K562 (cell line): ENCODE data around the gene HAUS7. TPM values are rescaled to one million over a fixed set of nuclear protein-coding genes. Genes with fewer than 3 reads are reported as not detected.

ENCODE experiments used
- ATAC-seq: fragments of 200-7000 bp; cut with Tn5 transposase; 3 replicates; pipeline ENCODE4 v1.9.1; 2020; ENCODE audit warnings: moderate library complexity
- BruUV-seq: library from RNA; stranded (reverse); fragments of 400-500 nt; replicated peaks from 2 replicates; lab custom pipeline; 2021; lab: Mats Ljungman, UMichigan
- CTCF ChIA-PET: fragments of 300-600 bp; formaldehyde crosslinking; extraction: SDS; loops from one replicate; lab custom pipeline; 2021; ENCODE audit warnings: low intra/inter-chr PET ratio; lab: Yijun Ruan, JAX
- POLR2A ChIA-PET: fragments of 300-600, 350-650 bp; sonication (Branson Sonifier 250); formaldehyde crosslinking; extraction: SDS; loops from one replicate; lab custom pipeline; 2021; ENCODE audit warnings: antibody characterized with exemption, inconsistent platforms; lab: Yijun Ruan, JAX
- DNase-seq, 4 experiments: peaks; one replicate each; pipeline versions ENCODE4 v3.0.0 to v3.0.0-alpha.2; 2011 to 2018; ENCODE audit warnings: low spot score in 3 of 4, mixed read lengths in 3 of 4; ENCODE audit errors: extremely low read depth in 1 of 4
- FAIRE-seq: peaks from 2 replicates; lab custom pipeline; 2011; peaks lifted over from hg19 to GRCh38; lab: Jason Lieb, UNC
- H2AFZ ChIP-seq: 2 replicates; pipeline ENCODE4 v1.6.0; 2011; ENCODE audit warnings: low read depth, low read length, control low read depth, inconsistent platforms
- H3K27ac ChIP-seq: fragments of 200-600 bp; 3 replicates; pipeline ENCODE4 v1.8.0; 2011; ENCODE audit warnings: low read depth, mild to moderate bottlenecking, control low read depth, inconsistent platforms, low read length, moderate library complexity, mixed read lengths; ENCODE audit errors: extremely low read depth
- H3K27me3 ChIP-seq, 2 experiments: fragments of 300-600 bp in 1 of 2; 2 replicates in 1 of 2; 3 replicates in 1 of 2; pipeline versions ENCODE4 v1.6.0 to v1.8.0; 2011; ENCODE audit warnings: inconsistent platforms in 2 of 2, low read length in 2 of 2, mild to moderate bottlenecking in 1 of 2, mixed read lengths in 1 of 2, moderate library complexity in 1 of 2; ENCODE audit not compliant: control insufficient read depth in 2 of 2, insufficient read depth in 2 of 2
- H3K36me3 ChIP-seq: fragments of 300-600 bp; 3 replicates; pipeline ENCODE4 v1.8.0; 2011; ENCODE audit warnings: mild to moderate bottlenecking, low read length, inconsistent platforms; ENCODE audit not compliant: control insufficient read depth, insufficient read depth
- H3K4me1 ChIP-seq, 2 experiments: fragments of 200-600 bp in 1 of 2; replicated peaks in 1 of 2; 2 replicates in 1 of 2; 3 replicates in 1 of 2; pipeline versions ENCODE4 v1.5.1 to v1.8.0; 2011; ENCODE audit warnings: inconsistent platforms in 2 of 2, low read length in 2 of 2, mild to moderate bottlenecking in 1 of 2, mixed read lengths in 1 of 2, moderate library complexity in 1 of 2; ENCODE audit not compliant: control insufficient read depth in 2 of 2, insufficient read depth in 2 of 2
- H3K4me2 ChIP-seq: 2 replicates; pipeline ENCODE4 v1.6.1; 2011; ENCODE audit warnings: low read length, control low read depth, inconsistent platforms, mixed read lengths; ENCODE audit not compliant: insufficient read depth
- H3K4me3 ChIP-seq: fragments of 200-600 bp; sonication (generic), shearing (Covaris generic); 2 replicates; pipeline ENCODE4 v1.5.1; 2016; ENCODE audit warnings: control low read depth, inconsistent platforms
- H3K79me2 ChIP-seq: fragments of 200-600 bp; 3 replicates; pipeline ENCODE4 v1.8.0; 2011; ENCODE audit warnings: low read length, inconsistent platforms; ENCODE audit not compliant: control insufficient read depth, insufficient read depth
- H3K9ac ChIP-seq, 2 experiments: 2 replicates each; pipeline versions ENCODE4 v1.6.0 to v1.6.1; 2011; ENCODE audit warnings: low read depth in 2 of 2, low read length in 2 of 2, control low read depth in 1 of 2, inconsistent platforms in 1 of 2, mild to moderate bottlenecking in 1 of 2, mixed read lengths in 1 of 2; ENCODE audit not compliant: insufficient read depth in 1 of 2
- H3K9me1 ChIP-seq: one replicate; pipeline ENCODE4 v1.6.0; 2011; ENCODE audit warnings: inconsistent platforms, mild to moderate bottlenecking, low read length, moderate library complexity; ENCODE audit not compliant: control insufficient read depth, insufficient read depth
- H3K9me3 ChIP-seq: replicated peaks from 2 replicates; pipeline ENCODE4 v1.5.1; 2011; ENCODE audit warnings: low read depth, low read length, inconsistent platforms; ENCODE audit not compliant: control insufficient read depth, insufficient read depth
- H4K20me1 ChIP-seq: replicated peaks from 2 replicates; pipeline ENCODE4 v1.6.1; 2011; ENCODE audit warnings: low read length, inconsistent platforms, mixed read lengths; ENCODE audit not compliant: control insufficient read depth, insufficient read depth
- CEBPB ChIP-seq: fragments of 450-650 bp; IDR thresholded peaks from 2 replicates; pipeline ENCODE4 v1.6.1; 2016; ENCODE audit warnings: missing genetic modification characterization, missing compliant biosample characterization
- ETV6 ChIP-seq, 3 experiments: fragments of 150-350 bp in 1 of 3; sonication (generic) in 1 of 3; formaldehyde crosslinking in 1 of 3; IDR thresholded peaks; 2 replicates each; pipeline versions ENCODE4 v1.6.1 to v1.8.0; 2014 to 2022; ENCODE audit warnings: borderline replicate concordance in 2 of 3, low read depth in 2 of 3, antibody characterized with exemption in 1 of 3, low read length in 1 of 3, mild to moderate bottlenecking in 1 of 3, missing genetic modification reagents in 1 of 3
- IFI16 ChIP-seq: fragments of 250-450 bp; sonication (Bioruptor Pico); IDR thresholded peaks from 2 replicates; pipeline ENCODE4 v2.1.2; 2022; ENCODE audit warnings: mild to moderate bottlenecking, inconsistent platforms
- SNRNP70 ChIP-seq: fragments of 200-400 bp; formaldehyde crosslinking; optimal IDR thresholded peaks from 2 replicates; pipeline ENCODE3; 2017; ENCODE audit warnings: low read depth, low read length
- TBL1XR1 ChIP-seq, 2 experiments: IDR thresholded peaks; 2 replicates each; pipeline ENCODE4 v1.6.1; 2012; ENCODE audit warnings: improper control_type of control experiment in 2 of 2, low read length in 2 of 2, mild to moderate bottlenecking in 1 of 2
- WHSC1 ChIP-seq: IDR thresholded peaks from one replicate; pipeline ENCODE4 v1.6.1; 2012; ENCODE audit warnings: low read length, control low read depth, inconsistent platforms
- ZC3H4 ChIP-seq: sonication (generic); formaldehyde crosslinking; IDR thresholded peaks from 2 replicates; pipeline ENCODE4 v1.9.0; 2021; ENCODE audit warnings: missing genetic modification reagents, borderline replicate concordance
- ZNF217 ChIP-seq: sonication (generic); formaldehyde crosslinking; IDR thresholded peaks from 2 replicates; pipeline ENCODE4 v1.8.0; 2022; ENCODE audit warnings: mild to moderate bottlenecking, missing genetic modification reagents
- WGBS: fragments of 100-300 bp; shearing (Covaris generic); methylation state at CpG from one replicate; pipeline ENCODE4 v1.1.6; 2016; ENCODE audit warnings: low coverage, mixed read lengths; ENCODE audit not compliant: insufficient coverage; ENCODE audit errors: missing lambda C conversion rate; 5-methylcytosine and 5-hydroxymethylcytosine counted together
- in situ Hi-C: fragments of 300-500 bp; cut with MboI; formaldehyde crosslinking; loops from 4 replicates; pipeline ENCODE4 v1.15.0; 2018; ENCODE audit warnings: inconsistent platforms, mixed read lengths
- intact Hi-C: fragments of 100-400 bp; cut with micrococcal nuclease; formaldehyde crosslinking; loops from 2 replicates; pipeline ENCODE4 v1.14.2; 2022
- polyA plus RNA-seq, 8 experiments: library from polyadenylated mRNA; depleted of rRNA in 4 of 8; stranded (reverse) in 5 of 8; unstranded in 3 of 8; fragments of >200 nt; fragmentation: Nextera tagmentation in 2 of 8; fragmentation: Illumina TruSeq in 1 of 8; extraction: Ambion mirVana in 2 of 8; extraction: Trizol in 1 of 8; gene quantifications; 2 replicates each; pipeline versions ENCODE4 v1.2.1 to v1.2.3, GENCODE V29; 2011 to 2014; ENCODE audit warnings: inconsistent platforms in 1 of 8, missing spikeins in 1 of 8
- total RNA-seq, 7 experiments: library from RNA; depleted of rRNA in 6 of 7; stranded (reverse); fragments of >200 nt in 6 of 7; fragmentation: Illumina TruSeq in 2 of 7; extraction: Trizol in 2 of 7; gene quantifications; 2 replicates each; pipeline versions ENCODE4 v1.2.1 to v1.2.3, GENCODE V29; 2011 to 2021; ENCODE audit warnings: low replicate concordance in 1 of 7

Gene HAUS7
- total and polyA plus RNA-seq, 9 of the 15 experiments (the other 6 are each of a cell fraction or from before 2014, with no cell fraction given): 10.0 to 94.9 (median 48.8) TPM

DNA sequence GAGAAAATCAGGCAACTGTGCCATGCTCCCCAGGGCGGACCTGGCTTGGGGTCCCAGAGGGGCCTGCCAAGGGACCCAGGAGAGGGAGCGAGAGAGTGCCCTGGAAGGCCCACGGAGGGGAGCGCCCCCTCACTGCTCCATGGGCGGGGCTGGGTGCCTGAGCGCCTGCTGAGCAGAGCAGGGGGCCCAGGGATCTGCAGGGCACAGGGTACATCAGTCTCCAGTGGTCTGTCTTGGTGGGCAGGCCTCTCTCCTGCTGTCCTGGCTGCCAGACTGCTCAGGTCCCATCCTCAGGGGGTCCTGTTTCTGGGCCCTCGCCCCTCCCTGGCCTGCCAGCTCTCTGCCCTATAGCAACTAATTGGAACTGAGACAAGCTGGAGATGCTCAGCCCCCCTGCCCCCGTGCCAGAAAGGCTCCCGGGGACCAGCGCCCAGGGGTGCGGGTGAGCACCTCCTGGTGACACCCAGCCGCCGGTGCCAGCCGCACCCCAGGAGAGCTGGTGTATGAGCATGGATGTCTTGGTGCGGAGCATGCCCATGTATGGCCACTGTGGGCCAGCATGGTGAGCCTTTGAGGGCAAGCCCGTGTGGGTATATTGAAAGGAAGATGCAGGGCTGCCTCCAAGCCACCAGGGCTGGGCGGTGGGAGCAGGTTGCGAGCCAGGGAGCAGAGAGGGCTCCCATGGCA is 25.7 kb upstream of the HAUS7 start:
- FAIRE-seq: no peak
- ATAC-seq: no peak
- intact Hi-C loops: no loop called here
- Histone ChIP-seq H3K4me1 (peaks cover 0 to 24% of the 10 kb centered on the region in 2 experiments; a peak in 2 of 5 replicates), H3K9ac (no peak overlapping the region), H3K9me3 (no peaks in the 10 kb centered on the region), H3K4me2 (no peak overlapping the region), H3K36me3 (no peaks in the 10 kb centered on the region), H2AFZ (no peak overlapping the region), H3K9me1 (no peaks in the 10 kb centered on the region), H3K79me2 (no peaks in the 10 kb centered on the region), H4K20me1 (no peaks in the 10 kb centered on the region), H3K27me3 (peaks cover 2 to 53% of the 10 kb centered on the region in 2 experiments; a peak in 4 of 5 replicates), H3K27ac (no peak overlapping the region), H3K4me3 (no peak overlapping the region)
- CTCF ChIA-PET: no interaction called here
- POLR2A ChIA-PET: no interaction called here
- TF ChIP-seq TBL1XR1 (IDR thresholded peaks at IDR 0.05; ENCODE audit: low read length in 2 of 2) (no peak), ZNF217 (CRISPR knock-in tag) (no peak), CEBPB (tag) (no peak), ETV6 (IDR thresholded peaks at IDR 0.05; ENCODE audit: borderline replicate concordance in 1 of 2, low read depth in 2 of 2, low read length in 1 of 2) (no peak), ETV6 (CRISPR knock-in tag; IDR thresholded peaks at IDR 0.05; ENCODE audit: borderline replicate concordance) (no peak), SNRNP70 (no peak), ZC3H4 (CRISPR knock-in tag) (no peak), WHSC1 (no peak), IFI16 (no peak)
- in situ Hi-C loops: loop anchor here (5.0 kb wide), 1 partner anchor 321 kb away; no protein-coding TSS in a partner anchor
- no peak for DNase-seq
- under 1% methylated on average over 13 of the region's 18 CpGs for WGBS
- no TSS peak for BruUV-seq
